CD4-positive, CD25-positive, alpha-beta regulatory T cell (primary cell): ENCODE results near the gene MMEL1. TPM values are rescaled to one million over a fixed set of nuclear protein-coding genes. Genes with fewer than 3 reads are reported as not detected.
"Not testable (repeated sequence)": the region's sequence is repeated elsewhere in the genome, so short reads cannot be mapped to it uniquely, and the experiment has no call there.

Source experiments
- ATAC-seq, 2 donors: fragments of 150-1000 bp; cut with Tn5 transposase; one replicate each; pipeline ENCODE4 v1.10.0; 2021; ENCODE audit warnings: low read depth in 2 of 2, moderate number of reproducible peaks in 2 of 2, moderate library complexity in 1 of 2
- DNase-seq, 3 donors: peaks; one replicate each; pipeline versions ENCODE4 v3.0.0 to v3.0.0-alpha.2; 2012 to 2022; ENCODE audit warnings: mixed read lengths in 1 of 3
- H3K27ac ChIP-seq: one replicate; pipeline ENCODE4 v1.7.0; 2013; ENCODE audit warnings: mild to moderate bottlenecking, low read length; ENCODE audit not compliant: insufficient read depth, poor library complexity, severe bottlenecking
- H3K27me3 ChIP-seq: one replicate; pipeline ENCODE4 v1.7.0; 2013; ENCODE audit warnings: low read length; ENCODE audit not compliant: control insufficient read depth, insufficient read depth
- H3K36me3 ChIP-seq: one replicate; pipeline ENCODE4 v1.7.0; 2013; ENCODE audit warnings: mild to moderate bottlenecking, low read length, moderate library complexity; ENCODE audit not compliant: control insufficient read depth, insufficient read depth
- H3K4me1 ChIP-seq: 2 replicates; pipeline ENCODE4 v1.7.0; 2013; ENCODE audit warnings: mild to moderate bottlenecking, low read length; ENCODE audit not compliant: insufficient read depth, control insufficient read depth, poor library complexity, severe bottlenecking
- H3K4me3 ChIP-seq: one replicate; pipeline ENCODE4 v1.7.0; 2013; ENCODE audit warnings: low read depth, mild to moderate bottlenecking, low read length, moderate library complexity
- H3K9me3 ChIP-seq, 2 experiments: 1 replicate in 1 of 2; 2 replicates in 1 of 2; pipeline ENCODE4 v1.7.0; 2013; ENCODE audit warnings: low read length in 2 of 2, mild to moderate bottlenecking in 1 of 2, moderate library complexity in 1 of 2; ENCODE audit not compliant: control insufficient read depth in 2 of 2
- H3K27ac Mint-ChIP-seq, 3 donors: one replicate each; pipeline ENCODE4 v1.8.0; 2020 to 2022; ENCODE audit warnings: mild to moderate bottlenecking in 3 of 3, mixed read lengths in 3 of 3, moderate library complexity in 2 of 3
- H3K27me3 Mint-ChIP-seq: one replicate; pipeline ENCODE4 v1.8.0; 2022; ENCODE audit warnings: mild to moderate bottlenecking, mixed read lengths
- H3K36me3 Mint-ChIP-seq: one replicate; pipeline ENCODE4 v1.8.0; 2020; ENCODE audit warnings: mixed read lengths
- H3K4me1 Mint-ChIP-seq, 4 donors: one replicate each; pipeline ENCODE4 v1.8.0; 2020 to 2022; ENCODE audit warnings: mixed read lengths in 4 of 4, mild to moderate bottlenecking in 1 of 4
- H3K4me3 Mint-ChIP-seq, 4 donors: one replicate each; pipeline ENCODE4 v1.8.0; 2020 to 2022; ENCODE audit warnings: mild to moderate bottlenecking in 4 of 4, mixed read lengths in 4 of 4, moderate library complexity in 3 of 4
- H3K9me3 Mint-ChIP-seq, 7 donors: one replicate each; pipeline ENCODE4 v1.8.0; 2020 to 2022; ENCODE audit warnings: mixed read lengths in 7 of 7, mild to moderate bottlenecking in 3 of 7, moderate library complexity in 2 of 7
- polyA plus RNA-seq, 4 donors: library from polyadenylated mRNA; unstranded; fragments of 300-500 nt; fragmentation: Illumina TruSeq; gene quantifications; one replicate each; pipeline ENCODE4 v1.2.3, GENCODE V29; 2021
- total RNA-seq: library from RNA; stranded (reverse); gene quantifications from one replicate; pipeline ENCODE4 v1.2.3, GENCODE V29; 2022

The MMEL1 gene
- total and polyA plus RNA-seq, 5 donors from 2014 or later, result 0.79 to 18.1 (median 15.2) TPM

GRCh38 chr1:2552189-2552588, 80.6 kb downstream of the MMEL1 start:
- Histone ChIP-seq H3K27me3 (no peaks in the 10 kb centered on the region), H3K4me3 (no peak overlapping the region), H3K36me3 (no peaks in the 10 kb centered on the region), H3K27ac (no peak overlapping the region), H3K4me1 (peaks cover 51% of the 10 kb centered on the region), H3K9me3 (no peaks in the 10 kb centered on the region)
- Mint-ChIP-seq H3K27ac (no peak overlapping the region), H3K36me3 (no peaks in the 10 kb centered on the region), H3K27me3 (peaks cover 9% of the 10 kb centered on the region), H3K4me3 (peak overlapping the region in 1 of 4 donors; percentile 22), H3K4me1 (peaks cover 0 to 48% (median 14%) of the 10 kb centered on the region in 4 donors), H3K9me3 (peaks cover 0 to 2% (median 0%) of the 10 kb centered on the region in 7 donors)
- DNase-seq (no peak), ATAC-seq (no peak)

GRCh38 chr1:2551544-2551943, 81.3 kb downstream of the MMEL1 start:
- H3K27me3 ChIP-seq, DNase-seq, H3K36me3 ChIP-seq, ATAC-seq, H3K9me3 ChIP-seq, H3K27me3 Mint-ChIP-seq, H3K36me3 Mint-ChIP-seq, H3K4me3 Mint-ChIP-seq, H3K4me3 ChIP-seq, H3K9me3 Mint-ChIP-seq, H3K27ac ChIP-seq: not testable (repeated sequence)
- Mint-ChIP-seq H3K27ac (peak overlapping the region in 2 of 3 donors; percentile 38 to 76), H3K4me1 (peaks cover 0 to 46% (median 15%) of the 10 kb centered on the region in 4 donors)
- H3K4me1 ChIP-seq, result peaks cover 50% of the 10 kb centered on the region

DNA sequence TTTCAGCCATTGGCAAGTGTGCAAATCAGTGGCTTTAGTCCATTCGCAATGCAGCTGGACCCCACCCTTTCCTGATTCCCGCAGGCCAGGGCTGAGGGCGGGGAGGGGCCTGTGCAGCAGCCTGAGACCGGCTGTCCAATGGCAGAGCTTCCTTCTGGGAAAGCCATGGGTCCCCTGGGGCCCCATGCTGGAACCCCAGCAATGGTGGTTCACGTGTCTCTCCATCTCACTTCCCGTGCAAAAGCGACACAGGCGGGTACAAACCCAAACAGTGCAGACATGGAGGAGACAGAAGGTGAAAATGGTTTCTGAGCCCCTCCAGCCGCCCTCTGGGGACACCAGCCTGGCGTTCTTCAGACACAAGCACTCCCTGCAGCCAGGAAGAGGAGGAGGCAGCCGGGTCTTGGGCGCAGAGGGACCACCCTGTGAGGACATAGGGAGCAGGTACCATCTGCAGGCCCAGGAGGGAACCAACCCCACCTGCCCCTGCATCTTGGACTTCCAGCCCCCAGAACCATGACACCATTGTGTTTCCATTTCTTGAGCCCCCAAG, 82.4 kb downstream of the MMEL1 start:
- not testable (repeated sequence) for H3K4me3 ChIP-seq, H3K36me3 ChIP-seq, H3K9me3 ChIP-seq, H3K27me3 ChIP-seq, H3K27ac ChIP-seq, DNase-seq, H3K36me3 Mint-ChIP-seq, H3K9me3 Mint-ChIP-seq, H3K27me3 Mint-ChIP-seq, H3K4me3 Mint-ChIP-seq, ATAC-seq
- peak overlapping the region in 1 of 3 donors; percentile 78 for H3K27ac Mint-ChIP-seq
- H3K4me1 Mint-ChIP-seq, result peaks cover 0 to 37% (median 11%) of the 10 kb centered on the region in 4 donors
- peaks cover 48% of the 10 kb centered on the region for H3K4me1 ChIP-seq

- H3K4me3 Mint-ChIP-seq, result peak overlapping the region in 3 of 4 donors; percentile 69 to 96 (median 94)
- not testable (repeated sequence) for ATAC-seq, H3K27me3 Mint-ChIP-seq, H3K36me3 Mint-ChIP-seq, H3K9me3 Mint-ChIP-seq, H3K9me3 ChIP-seq, H3K27me3 ChIP-seq, H3K4me3 ChIP-seq, H3K36me3 ChIP-seq
- Histone ChIP-seq H3K4me1 (peaks cover 39% of the 10 kb centered on the region), H3K27ac (peak overlapping the region; percentile 97)
- H3K4me1 Mint-ChIP-seq, result peaks cover 0 to 33% (median 8%) of the 10 kb centered on the region in 4 donors
- H3K27ac Mint-ChIP-seq, result peak overlapping the region; percentile 96 to 98 (median 98)
- DNase-seq, result peak in 1 of 3 donors; percentile 33
These were observed 83.3 kb downstream of the MMEL1 start for GRCh38 chr1:2549367-2550029.

GRCh38 chr1:2548068-2548589, 84.7 kb downstream of the MMEL1 start:
- H3K4me1 Mint-ChIP-seq, result peaks cover 0 to 30% (median 7%) of the 10 kb centered on the region in 4 donors
- peaks cover 45% of the 10 kb centered on the region for H3K4me1 ChIP-seq

GRCh38 chr1:2547210-2548067, 85.4 kb downstream of the MMEL1 start:
- peak; percentile 2 to 6 for ATAC-seq

More at GRCh38 chr1:2548068-2548589, 84.7 kb downstream of the MMEL1 start:
- H3K27ac Mint-ChIP-seq, result peak overlapping the region; percentile 96 to 98 (median 98)
- Histone ChIP-seq H3K27me3 (no peaks in the 10 kb centered on the region), H3K4me3 (peak overlapping the region; percentile 55), H3K27ac (peak overlapping the region; percentile 97), H3K36me3 (no peaks in the 10 kb centered on the region), H3K9me3 (no peaks in the 10 kb centered on the region)
- DNase-seq (peak; percentile 69 to 91 (median 79)), ATAC-seq (peak; percentile 10 to 23)
- peaks cover 9% of the 10 kb centered on the region for H3K27me3 Mint-ChIP-seq
- peak overlapping the region; percentile 94 to 99 (median 95) for H3K4me3 Mint-ChIP-seq
- no peaks in the 10 kb centered on the region for H3K9me3 Mint-ChIP-seq
- no peaks in the 10 kb centered on the region for H3K36me3 Mint-ChIP-seq

GRCh38 chr1:2546515-2547209, 86.2 kb downstream of the MMEL1 start:
- H3K27me3 ChIP-seq, result no peaks in the 10 kb centered on the region
- peaks cover 13% of the 10 kb centered on the region for H3K27me3 Mint-ChIP-seq
- peaks cover 45% of the 10 kb centered on the region for H3K4me1 ChIP-seq
- H3K4me1 Mint-ChIP-seq, result peaks cover 0 to 33% (median 8%) of the 10 kb centered on the region in 4 donors
- peak overlapping the region; percentile 97 for H3K27ac ChIP-seq
- H3K36me3 ChIP-seq, result no peaks in the 10 kb centered on the region
- ATAC-seq, result peak; percentile 23 to 46
- peak overlapping the region; percentile 55 for H3K4me3 ChIP-seq
- peak; percentile 83 to 96 (median 85) for DNase-seq
- peak overlapping the region; percentile 95 to 98 (median 96) for H3K27ac Mint-ChIP-seq
- H3K36me3 Mint-ChIP-seq, result no peaks in the 10 kb centered on the region
- no peaks in the 10 kb centered on the region for H3K9me3 Mint-ChIP-seq
- H3K4me3 Mint-ChIP-seq, result peak overlapping the region; percentile 94 to 99 (median 95)
- no peaks in the 10 kb centered on the region for H3K9me3 ChIP-seq

More at GRCh38 chr1:2547210-2548067, 85.4 kb downstream of the MMEL1 start:
- Mint-ChIP-seq H3K27me3 (peaks cover 12% of the 10 kb centered on the region), H3K9me3 (no peaks in the 10 kb centered on the region), H3K36me3 (no peaks in the 10 kb centered on the region), H3K4me1 (peaks cover 0 to 30% (median 7%) of the 10 kb centered on the region in 4 donors), H3K27ac (peak overlapping the region; percentile 83 to 98 (median 96)), H3K4me3 (peak overlapping the region; percentile 94 to 99 (median 95))
- peaks cover 45% of the 10 kb centered on the region for H3K4me1 ChIP-seq
- H3K9me3 ChIP-seq, result no peaks in the 10 kb centered on the region
- no peaks in the 10 kb centered on the region for H3K27me3 ChIP-seq
- peak; percentile 29 to 74 (median 57) for DNase-seq
- peak overlapping the region; percentile 55 for H3K4me3 ChIP-seq
- peak overlapping the region; percentile 97 for H3K27ac ChIP-seq
- no peaks in the 10 kb centered on the region for H3K36me3 ChIP-seq
